Psoas muscle (tissue), 8 donors: ENCODE results near the gene GAGE2A. TPM values are rescaled to one million over a fixed set of nuclear protein-coding genes. Genes with fewer than 3 reads are reported as not detected.
"Not testable (repeated sequence)": the region's sequence is repeated elsewhere in the genome, so short reads cannot be mapped to it uniquely, and the experiment has no call there.

ENCODE experiments used
- ATAC-seq, 4 donors: fragments of 200-7000 bp; cut with Tn5 transposase; one replicate each; pipeline ENCODE4 v1.9.1; 2020; ENCODE audit warnings: moderate library complexity in 3 of 4, mild to moderate bottlenecking in 2 of 4
- DNase-seq, 2 donors: peaks; one replicate each; pipeline ENCODE4 v3.0.0-alpha.2; 2020
- H3K27ac ChIP-seq: fragments of 200-600 bp; one replicate; pipeline ENCODE4 v1.8.0; 2022
- H3K27me3 ChIP-seq, 3 donors: fragments of 200-600 bp in 1 of 3; one replicate each; pipeline versions ENCODE4 v1.6.1 to v1.8.0; 2013 to 2022; ENCODE audit warnings: low read length in 2 of 3, mild to moderate bottlenecking in 2 of 3, moderate library complexity in 1 of 3; ENCODE audit not compliant: insufficient read depth in 3 of 3
- H3K36me3 ChIP-seq, 2 donors: fragments of 200-600 bp in 1 of 2; one replicate each; pipeline versions ENCODE4 v1.6.1 to v1.8.0; 2013 to 2022; ENCODE audit warnings: low read depth in 1 of 2, mild to moderate bottlenecking in 1 of 2, moderate library complexity in 1 of 2; ENCODE audit not compliant: insufficient read depth in 1 of 2
- H3K4me1 ChIP-seq: fragments of 200-600 bp; one replicate; pipeline ENCODE4 v1.8.0; 2022
- H3K4me3 ChIP-seq: fragments of 200-600 bp; one replicate; pipeline ENCODE4 v1.8.0; 2022; ENCODE audit warnings: mild to moderate bottlenecking
- H3K9me3 ChIP-seq: fragments of 200-600 bp; one replicate; pipeline ENCODE4 v1.8.0; 2022
- whole genome bisulfite sequencing, 3 donors: extraction: QIAGEN DNeasy Blood & Tissue Kit; methylation state at CpG; one replicate each; pipeline versions ENCODE4 v1.1.6 to v1.1.7; 2013; 5-methylcytosine and 5-hydroxymethylcytosine counted together
- intact Hi-C, 2 donors: fragments of 100-400 bp; cut with DNase I; formaldehyde crosslinking; loops; one replicate each; pipeline versions ENCODE4 v1.11.0 to v1.14.2; 2022
- long read RNA-seq, 2 donors: library from polyadenylated mRNA; unstranded; transcript quantifications; one replicate each; pipeline ENCODE4 v2.0.0, GENCODE V29; 2021
- polyA plus RNA-seq, 3 donors: library from polyadenylated mRNA; stranded (reverse); fragments of 200-250 nt; gene quantifications; one replicate each; pipeline ENCODE4 v1.2.3, GENCODE V29; 2013
- total RNA-seq, 4 donors: library from RNA; stranded (reverse); fragmentation: NEBNext Ultra II Directional in 2 of 4; extraction: Animal tissue kit (Norgen Biotek cat#: 25700) in 2 of 4; gene quantifications; one replicate each; pipeline versions ENCODE4 v1.2.1 to v1.2.4, GENCODE V29; 2021 to 2023
- donor health status: healthy with polysubstance abuse.
- donor health status: DM: no; HTN: no; CAD: no; lungs with moderate emphysema.
- donor health status: Bipolar disorder and iron deficiency.
- donor health status: healthy.
- donor health status: DM: yes; HTN: yes; CAD: no.
- donor health status: DM: no; HTN: no; CAD: no.
- donor health status: DM: no; HTN: no; CAD: no.
- donor health status: DM: yes; HTN: yes; CAD: no.

Gene GAGE2A, protein sequence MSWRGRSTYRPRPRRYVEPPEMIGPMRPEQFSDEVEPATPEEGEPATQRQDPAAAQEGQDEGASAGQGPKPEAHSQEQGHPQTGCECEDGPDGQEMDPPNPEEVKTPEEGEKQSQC
- total RNA-seq, result not detected
- not detected for polyA plus RNA-seq
- long read RNA-seq, donor 1, result 0 reads
- long read RNA-seq, donor 2, result 0 reads

DNA sequence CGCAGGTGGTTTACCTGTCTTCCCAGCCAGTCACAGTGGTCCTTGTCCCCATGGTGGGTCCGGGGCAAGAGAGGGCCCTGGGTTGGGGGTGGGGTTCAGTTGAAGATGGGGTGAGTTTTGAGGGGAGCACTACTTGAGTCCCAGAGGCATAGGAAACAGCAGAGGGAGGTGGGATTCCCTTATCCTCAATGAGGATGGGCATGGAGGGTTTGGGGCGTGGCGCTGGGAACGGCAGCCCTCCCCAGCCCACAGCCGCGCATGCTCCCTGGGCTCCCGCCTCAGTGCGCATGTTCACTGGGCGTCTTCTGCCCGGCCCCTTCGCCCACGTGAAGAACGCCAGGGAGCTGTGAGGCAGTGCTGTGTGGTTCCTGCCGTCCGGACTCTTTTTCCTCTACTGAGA lies at the start of gene GAGE2A:
Gene GAGE2A, plus strand, starts transcription at position 301 of the 400 bp plus-strand sequence. CDS start 1,155 bp downstream, outside the sequence.
- DNase-seq, H3K27me3 ChIP-seq, intact Hi-C loops, H3K27ac ChIP-seq, H3K9me3 ChIP-seq, H3K4me1 ChIP-seq, H3K36me3 ChIP-seq, H3K4me3 ChIP-seq, ATAC-seq: not testable (repeated sequence)
- no CpG with 5 or more reads among the region's 16 CpGs for WGBS, 3 donors

DNA sequence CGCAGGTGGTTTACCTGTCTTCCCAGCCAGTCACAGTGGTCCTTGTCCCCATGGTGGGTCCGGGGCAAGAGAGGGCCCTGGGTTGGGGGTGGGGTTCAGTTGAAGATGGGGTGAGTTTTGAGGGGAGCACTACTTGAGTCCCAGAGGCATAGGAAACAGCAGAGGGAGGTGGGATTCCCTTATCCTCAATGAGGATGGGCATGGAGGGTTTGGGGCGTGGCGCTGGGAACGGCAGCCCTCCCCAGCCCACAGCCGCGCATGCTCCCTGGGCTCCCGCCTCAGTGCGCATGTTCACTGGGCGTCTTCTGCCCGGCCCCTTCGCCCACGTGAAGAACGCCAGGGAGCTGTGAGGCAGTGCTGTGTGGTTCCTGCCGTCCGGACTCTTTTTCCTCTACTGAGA lies 47.9 kb upstream of the GAGE2A start, which contains the start of gene GAGE12D:
Gene GAGE12D, plus strand, starts transcription at position 301 of the 400 bp plus-strand sequence. CDS start 1,155 bp downstream, outside the sequence.
- H3K36me3 ChIP-seq, H3K27ac ChIP-seq, H3K4me1 ChIP-seq, DNase-seq, intact Hi-C loops, H3K27me3 ChIP-seq, H3K9me3 ChIP-seq, ATAC-seq, H3K4me3 ChIP-seq: not testable (repeated sequence)
- no CpG with 5 or more reads among the region's 16 CpGs for WGBS, 3 donors

DNA sequence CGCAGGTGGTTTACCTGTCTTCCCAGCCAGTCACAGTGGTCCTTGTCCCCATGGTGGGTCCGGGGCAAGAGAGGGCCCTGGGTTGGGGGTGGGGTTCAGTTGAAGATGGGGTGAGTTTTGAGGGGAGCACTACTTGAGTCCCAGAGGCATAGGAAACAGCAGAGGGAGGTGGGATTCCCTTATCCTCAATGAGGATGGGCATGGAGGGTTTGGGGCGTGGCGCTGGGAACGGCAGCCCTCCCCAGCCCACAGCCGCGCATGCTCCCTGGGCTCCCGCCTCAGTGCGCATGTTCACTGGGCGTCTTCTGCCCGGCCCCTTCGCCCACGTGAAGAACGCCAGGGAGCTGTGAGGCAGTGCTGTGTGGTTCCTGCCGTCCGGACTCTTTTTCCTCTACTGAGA lies 38.3 kb upstream of the GAGE2A start, which contains the start of gene GAGE12E:
Gene GAGE12E, plus strand, starts transcription at position 301 of the 400 bp plus-strand sequence. CDS start 1,155 bp downstream, outside the sequence.
- H3K9me3 ChIP-seq, H3K27ac ChIP-seq: not testable (repeated sequence)
- no CpG with 5 or more reads among the region's 16 CpGs for WGBS, 3 donors

DNA sequence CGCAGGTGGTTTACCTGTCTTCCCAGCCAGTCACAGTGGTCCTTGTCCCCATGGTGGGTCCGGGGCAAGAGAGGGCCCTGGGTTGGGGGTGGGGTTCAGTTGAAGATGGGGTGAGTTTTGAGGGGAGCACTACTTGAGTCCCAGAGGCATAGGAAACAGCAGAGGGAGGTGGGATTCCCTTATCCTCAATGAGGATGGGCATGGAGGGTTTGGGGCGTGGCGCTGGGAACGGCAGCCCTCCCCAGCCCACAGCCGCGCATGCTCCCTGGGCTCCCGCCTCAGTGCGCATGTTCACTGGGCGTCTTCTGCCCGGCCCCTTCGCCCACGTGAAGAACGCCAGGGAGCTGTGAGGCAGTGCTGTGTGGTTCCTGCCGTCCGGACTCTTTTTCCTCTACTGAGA lies 28.8 kb upstream of the GAGE2A start, which contains the start of gene GAGE12F:
Gene GAGE12F, plus strand, starts transcription at position 301 of the 400 bp plus-strand sequence. CDS start 1,155 bp downstream, outside the sequence.
- DNase-seq, H3K9me3 ChIP-seq, H3K27me3 ChIP-seq, H3K36me3 ChIP-seq, H3K4me3 ChIP-seq, ATAC-seq, H3K27ac ChIP-seq, H3K4me1 ChIP-seq, intact Hi-C loops: not testable (repeated sequence)
- no CpG with 5 or more reads among the region's 16 CpGs for WGBS, 3 donors

More for the DNA sequence above, 38.3 kb upstream of the GAGE2A start, which contains the start of gene GAGE12E:
- H3K27me3 ChIP-seq, intact Hi-C loops, DNase-seq, H3K4me1 ChIP-seq, H3K36me3 ChIP-seq, H3K4me3 ChIP-seq, ATAC-seq: not testable (repeated sequence)

DNA sequence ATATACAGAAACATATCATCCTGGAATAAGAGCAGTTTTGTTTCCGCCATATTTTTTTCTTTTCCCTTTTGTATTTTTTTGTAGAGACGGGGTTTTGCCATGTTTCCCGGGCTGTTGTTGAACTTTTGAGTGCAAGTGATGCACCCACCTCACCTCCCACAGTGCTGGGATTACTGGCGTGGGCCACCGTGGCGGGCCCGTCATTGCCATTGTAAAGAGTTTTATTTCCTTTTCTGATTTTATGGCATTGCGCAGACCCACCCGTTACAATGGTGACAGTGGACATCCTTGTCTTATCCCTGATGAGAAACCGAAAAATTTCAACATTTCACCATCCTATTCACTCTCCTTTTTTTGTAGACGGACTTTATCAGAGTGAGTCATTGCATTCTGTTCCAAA lies 20.6 kb upstream of the GAGE2A start:
- H3K9me3 ChIP-seq, intact Hi-C loops, H3K4me3 ChIP-seq, H3K27ac ChIP-seq, H3K4me1 ChIP-seq, H3K36me3 ChIP-seq, H3K27me3 ChIP-seq, ATAC-seq: not testable (repeated sequence)
- DNase-seq, result peak in 1 of 2 donors; percentile 18
- WGBS, 3 donors, result no CpG with 5 or more reads among the region's 11 CpGs

DNA sequence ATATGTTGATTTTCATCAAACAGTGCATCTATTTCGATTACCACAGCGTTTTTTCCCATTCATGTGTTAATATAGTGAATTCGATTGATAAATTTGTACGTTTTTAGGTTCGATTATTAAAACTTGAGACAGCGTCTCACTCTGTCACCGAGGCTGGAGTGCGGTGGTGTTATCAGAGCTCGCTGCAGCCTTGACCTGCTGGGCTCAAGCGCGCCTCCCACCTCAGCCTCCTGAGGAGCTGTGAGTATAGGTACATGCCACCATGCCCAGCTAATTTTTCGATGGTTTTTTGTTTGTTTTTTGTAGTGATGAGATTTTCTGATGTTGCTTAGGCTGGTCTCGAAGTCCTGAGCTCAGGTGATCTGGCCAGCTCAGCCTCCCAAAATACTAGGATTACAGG lies 20.1 kb upstream of the GAGE2A start:
- ATAC-seq, H3K27me3 ChIP-seq, H3K9me3 ChIP-seq, H3K27ac ChIP-seq, H3K4me3 ChIP-seq, H3K4me1 ChIP-seq, intact Hi-C loops, H3K36me3 ChIP-seq: not testable (repeated sequence)
- peak in 1 of 2 donors; percentile 12 for DNase-seq
- WGBS, 3 donors, result no CpG with 5 or more reads among the region's 13 CpGs

DNA sequence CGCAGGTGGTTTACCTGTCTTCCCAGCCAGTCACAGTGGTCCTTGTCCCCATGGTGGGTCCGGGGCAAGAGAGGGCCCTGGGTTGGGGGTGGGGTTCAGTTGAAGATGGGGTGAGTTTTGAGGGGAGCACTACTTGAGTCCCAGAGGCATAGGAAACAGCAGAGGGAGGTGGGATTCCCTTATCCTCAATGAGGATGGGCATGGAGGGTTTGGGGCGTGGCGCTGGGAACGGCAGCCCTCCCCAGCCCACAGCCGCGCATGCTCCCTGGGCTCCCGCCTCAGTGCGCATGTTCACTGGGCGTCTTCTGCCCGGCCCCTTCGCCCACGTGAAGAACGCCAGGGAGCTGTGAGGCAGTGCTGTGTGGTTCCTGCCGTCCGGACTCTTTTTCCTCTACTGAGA lies 19.2 kb upstream of the GAGE2A start, which contains the start of gene GAGE12G:
Gene GAGE12G, plus strand, starts transcription at position 301 of the 400 bp plus-strand sequence. CDS start 1,155 bp downstream, outside the sequence.
- WGBS, 3 donors, result no CpG with 5 or more reads among the region's 16 CpGs
- ATAC-seq, H3K36me3 ChIP-seq, DNase-seq, H3K4me1 ChIP-seq, H3K27ac ChIP-seq, intact Hi-C loops, H3K4me3 ChIP-seq, H3K27me3 ChIP-seq, H3K9me3 ChIP-seq: not testable (repeated sequence)

DNA sequence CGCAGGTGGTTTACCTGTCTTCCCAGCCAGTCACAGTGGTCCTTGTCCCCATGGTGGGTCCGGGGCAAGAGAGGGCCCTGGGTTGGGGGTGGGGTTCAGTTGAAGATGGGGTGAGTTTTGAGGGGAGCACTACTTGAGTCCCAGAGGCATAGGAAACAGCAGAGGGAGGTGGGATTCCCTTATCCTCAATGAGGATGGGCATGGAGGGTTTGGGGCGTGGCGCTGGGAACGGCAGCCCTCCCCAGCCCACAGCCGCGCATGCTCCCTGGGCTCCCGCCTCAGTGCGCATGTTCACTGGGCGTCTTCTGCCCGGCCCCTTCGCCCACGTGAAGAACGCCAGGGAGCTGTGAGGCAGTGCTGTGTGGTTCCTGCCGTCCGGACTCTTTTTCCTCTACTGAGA lies 9.6 kb upstream of the GAGE2A start, which contains the start of gene GAGE12H:
Gene GAGE12H, plus strand, starts transcription at position 301 of the 400 bp plus-strand sequence. CDS start 1,155 bp downstream, outside the sequence.
- H3K4me3 ChIP-seq, ATAC-seq, H3K9me3 ChIP-seq, H3K27ac ChIP-seq, H3K27me3 ChIP-seq, intact Hi-C loops, DNase-seq, H3K4me1 ChIP-seq, H3K36me3 ChIP-seq: not testable (repeated sequence)
- WGBS, 3 donors, result no CpG with 5 or more reads among the region's 16 CpGs

DNA sequence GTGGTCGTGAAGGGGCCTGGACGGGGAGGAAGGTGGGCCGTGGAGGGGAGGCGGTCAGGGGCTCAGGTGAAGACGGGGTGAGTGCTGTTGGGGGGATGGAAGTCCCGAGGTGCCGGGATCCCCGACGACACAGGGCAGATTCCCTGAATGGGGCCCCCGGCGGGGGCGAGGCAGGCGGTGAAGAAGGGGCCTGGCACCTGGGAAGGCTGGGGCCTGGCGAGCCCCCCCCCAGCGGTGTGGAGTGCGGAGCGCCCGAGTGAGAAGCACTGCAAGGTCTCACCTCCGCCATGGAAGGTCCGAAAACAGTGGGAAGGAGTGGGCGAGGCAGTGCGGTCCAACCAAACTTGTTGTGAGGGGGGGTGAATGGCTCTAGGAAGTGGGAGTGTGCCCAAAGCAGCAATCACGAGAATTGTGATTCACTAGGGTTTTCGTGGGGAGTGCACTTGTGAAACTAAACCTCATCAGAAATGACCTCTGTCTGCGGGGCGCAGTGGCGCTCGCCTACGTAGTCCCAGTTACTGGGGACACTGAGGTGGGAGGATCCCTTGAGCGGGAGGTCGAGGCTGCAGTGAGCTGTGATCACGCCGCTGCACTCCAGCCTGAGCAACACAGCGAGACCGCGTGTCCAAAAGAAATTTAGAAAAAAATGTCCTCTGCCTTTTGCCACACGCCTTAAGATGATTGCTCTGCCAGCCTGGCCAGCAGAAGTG lies 628 bp downstream of the GAGE2A start:
- not testable (repeated sequence) for H3K27ac ChIP-seq

DNA sequence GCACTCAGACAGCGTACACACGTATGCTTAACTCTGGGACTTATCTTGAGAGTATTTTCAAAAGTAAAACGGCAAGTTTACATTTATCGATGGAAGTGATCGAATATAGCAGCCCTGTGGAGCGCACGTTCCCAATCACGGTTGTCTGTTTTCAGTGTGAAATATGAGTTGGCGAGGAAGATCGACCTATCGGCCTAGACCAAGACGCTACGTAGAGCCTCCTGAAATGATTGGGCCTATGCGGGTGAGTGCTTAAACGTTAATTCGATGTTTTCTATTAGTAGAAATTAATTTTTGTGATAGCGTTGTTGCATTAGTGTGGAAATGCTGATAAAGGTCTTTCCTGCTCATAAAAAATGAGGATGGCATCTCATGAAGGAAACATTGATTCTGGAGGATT lies 1.2 kb downstream of the GAGE2A start:
- whole genome bisulfite sequencing, 3 donors, result 87 to 93% (median 92%) methylated on average over 10 of the region's 17 CpGs
- H3K27ac ChIP-seq, H3K36me3 ChIP-seq, H3K9me3 ChIP-seq, ATAC-seq, H3K27me3 ChIP-seq, intact Hi-C loops, H3K4me3 ChIP-seq, H3K4me1 ChIP-seq, DNase-seq: not testable (repeated sequence)

More for the DNA sequence above, 628 bp downstream of the GAGE2A start:
- peak; percentile 17 to 65 for DNase-seq
- WGBS, 3 donors, result 89 to 91% (median 90%) methylated on average over 23 to 25 of the region's 37 CpGs
- H3K9me3 ChIP-seq, H3K27me3 ChIP-seq, H3K4me1 ChIP-seq, ATAC-seq, intact Hi-C loops, H3K36me3 ChIP-seq, H3K4me3 ChIP-seq: not testable (repeated sequence)

DNA sequence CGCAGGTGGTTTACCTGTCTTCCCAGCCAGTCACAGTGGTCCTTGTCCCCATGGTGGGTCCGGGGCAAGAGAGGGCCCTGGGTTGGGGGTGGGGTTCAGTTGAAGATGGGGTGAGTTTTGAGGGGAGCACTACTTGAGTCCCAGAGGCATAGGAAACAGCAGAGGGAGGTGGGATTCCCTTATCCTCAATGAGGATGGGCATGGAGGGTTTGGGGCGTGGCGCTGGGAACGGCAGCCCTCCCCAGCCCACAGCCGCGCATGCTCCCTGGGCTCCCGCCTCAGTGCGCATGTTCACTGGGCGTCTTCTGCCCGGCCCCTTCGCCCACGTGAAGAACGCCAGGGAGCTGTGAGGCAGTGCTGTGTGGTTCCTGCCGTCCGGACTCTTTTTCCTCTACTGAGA lies 9.4 kb downstream of the GAGE2A start, which contains the start of gene GAGE1:
Gene GAGE1, plus strand, starts transcription at position 301 of the 400 bp plus-strand sequence. CDS start 1,155 bp downstream, outside the sequence.
- intact Hi-C loops, H3K4me3 ChIP-seq, H3K9me3 ChIP-seq, ATAC-seq, H3K27ac ChIP-seq, H3K36me3 ChIP-seq, DNase-seq, H3K4me1 ChIP-seq, H3K27me3 ChIP-seq: not testable (repeated sequence)
- WGBS, 3 donors, result no CpG with 5 or more reads among the region's 16 CpGs
